ENCODE results near the gene SH3BP2.

GRCh38 chr4:2786152-2786671 is 6.7 kb upstream of the SH3BP2 start:
- TF ChIP-seq, protein P1, sequence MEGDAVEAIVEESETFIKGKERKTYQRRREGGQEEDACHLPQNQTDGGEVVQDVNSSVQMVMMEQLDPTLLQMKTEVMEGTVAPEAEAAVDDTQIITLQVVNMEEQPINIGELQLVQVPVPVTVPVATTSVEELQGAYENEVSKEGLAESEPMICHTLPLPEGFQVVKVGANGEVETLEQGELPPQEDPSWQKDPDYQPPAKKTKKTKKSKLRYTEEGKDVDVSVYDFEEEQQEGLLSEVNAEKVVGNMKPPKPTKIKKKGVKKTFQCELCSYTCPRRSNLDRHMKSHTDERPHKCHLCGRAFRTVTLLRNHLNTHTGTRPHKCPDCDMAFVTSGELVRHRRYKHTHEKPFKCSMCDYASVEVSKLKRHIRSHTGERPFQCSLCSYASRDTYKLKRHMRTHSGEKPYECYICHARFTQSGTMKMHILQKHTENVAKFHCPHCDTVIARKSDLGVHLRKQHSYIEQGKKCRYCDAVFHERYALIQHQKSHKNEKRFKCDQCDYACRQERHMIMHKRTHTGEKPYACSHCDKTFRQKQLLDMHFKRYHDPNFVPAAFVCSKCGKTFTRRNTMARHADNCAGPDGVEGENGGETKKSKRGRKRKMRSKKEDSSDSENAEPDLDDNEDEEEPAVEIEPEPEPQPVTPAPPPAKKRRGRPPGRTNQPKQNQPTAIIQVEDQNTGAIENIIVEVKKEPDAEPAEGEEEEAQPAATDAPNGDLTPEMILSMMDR (IDR thresholded peaks at IDR 0.05) = no peak
- no peak for TF ChIP-seq POLR2A (IDR thresholded peaks at IDR 0.05)

All from body of pancreas (tissue), 4 donors.